GM19025 (cell line): ENCODE measurements around the gene U2AF1L4.

Experiments
- ATAC-seq: cut with Tn5 transposase; IDR thresholded peaks from one replicate; pipeline ENCODE4 v1.9.1; 2021; ENCODE audit warnings: mild to moderate bottlenecking, low read depth, moderate library complexity; ENCODE audit not compliant: unreplicated experiment

U2AF1L4 gene

GRCh38 chr19:35745328-35746086 lies at the start of gene U2AF1L4, which contains the start of gene PSENEN:
U2AF1L4 (minus strand) TSS chr19:35745418; CDS start chr19:35745391, 27 bp downstream.
PSENEN (plus strand) TSS chr19:35745651; CDS start chr19:35745931, 280 bp downstream.
- ATAC-seq: peak; percentile 32

- no peak for ATAC-seq
These were observed 48.4 kb upstream of the U2AF1L4 start for GRCh38 chr19:35793381-35794165.

- no peak for ATAC-seq
These were observed 47.7 kb upstream of the U2AF1L4 start for GRCh38 chr19:35792888-35793287.

GRCh38 chr19:35792312-35792711 lies 47.1 kb upstream of the U2AF1L4 start:
- ATAC-seq: no peak

- no peak for ATAC-seq
These were observed 46.6 kb upstream of the U2AF1L4 start for GRCh38 chr19:35791814-35792279.

GRCh38 chr19:35790981-35791813 lies 46.0 kb upstream of the U2AF1L4 start:
- ATAC-seq: no peak

GRCh38 chr19:35789978-35790944 lies 45.0 kb upstream of the U2AF1L4 start:
- ATAC-seq: no peak

GRCh38 chr19:35789195-35789977 lies 44.2 kb upstream of the U2AF1L4 start:
- ATAC-seq: no peak

- ATAC-seq: no peak
These were observed 43.2 kb upstream of the U2AF1L4 start for GRCh38 chr19:35788205-35788960.

- no peak for ATAC-seq
These were observed 42.1 kb upstream of the U2AF1L4 start for GRCh38 chr19:35787227-35787799.

GRCh38 chr19:35786299-35787160 lies 41.3 kb upstream of the U2AF1L4 start:
- ATAC-seq: no peak

- no peak for ATAC-seq
These were observed 40.1 kb upstream of the U2AF1L4 start for GRCh38 chr19:35785339-35785627.

- ATAC-seq: no peak
These were observed 39.5 kb upstream of the U2AF1L4 start for GRCh38 chr19:35784503-35785338.

GRCh38 chr19:35783469-35784434 lies 38.5 kb upstream of the U2AF1L4 start:
- ATAC-seq: no peak

GRCh38 chr19:35782589-35782988 lies 37.4 kb upstream of the U2AF1L4 start:
- no peak for ATAC-seq
